K562 (cell line): ENCODE data around the gene DGKB. TPM values are rescaled to one million over a fixed set of nuclear protein-coding genes. Genes with fewer than 3 reads are reported as not detected.

Source experiments
- ATAC-seq: fragments of 200-7000 bp; cut with Tn5 transposase; 3 replicates; pipeline ENCODE4 v1.9.1; 2020; ENCODE audit warnings: moderate library complexity
- BruUV-seq: library from RNA; stranded (reverse); fragments of 400-500 nt; replicated peaks from 2 replicates; lab custom pipeline; 2021; lab: Mats Ljungman, UMichigan
- CTCF ChIA-PET: fragments of 300-600 bp; formaldehyde crosslinking; extraction: SDS; loops from one replicate; lab custom pipeline; 2021; ENCODE audit warnings: low intra/inter-chr PET ratio; lab: Yijun Ruan, JAX
- POLR2A ChIA-PET: fragments of 300-600, 350-650 bp; sonication (Branson Sonifier 250); formaldehyde crosslinking; extraction: SDS; loops from one replicate; lab custom pipeline; 2021; ENCODE audit warnings: antibody characterized with exemption, inconsistent platforms; lab: Yijun Ruan, JAX
- DNase-seq, 4 experiments: peaks; one replicate each; pipeline versions ENCODE4 v3.0.0 to v3.0.0-alpha.2; 2011 to 2018; ENCODE audit warnings: low spot score in 3 of 4, mixed read lengths in 3 of 4; ENCODE audit errors: extremely low read depth in 1 of 4
- FAIRE-seq: peaks from 2 replicates; lab custom pipeline; 2011; peaks lifted over from hg19 to GRCh38; lab: Jason Lieb, UNC
- H2AFZ ChIP-seq: 2 replicates; pipeline ENCODE4 v1.6.0; 2011; ENCODE audit warnings: low read depth, low read length, control low read depth, inconsistent platforms
- H3K27ac ChIP-seq: fragments of 200-600 bp; 3 replicates; pipeline ENCODE4 v1.8.0; 2011; ENCODE audit warnings: low read depth, mild to moderate bottlenecking, control low read depth, inconsistent platforms, low read length, moderate library complexity, mixed read lengths; ENCODE audit errors: extremely low read depth
- H3K27me3 ChIP-seq, 2 experiments: fragments of 300-600 bp in 1 of 2; 2 replicates in 1 of 2; 3 replicates in 1 of 2; pipeline versions ENCODE4 v1.6.0 to v1.8.0; 2011; ENCODE audit warnings: inconsistent platforms in 2 of 2, low read length in 2 of 2, mild to moderate bottlenecking in 1 of 2, mixed read lengths in 1 of 2, moderate library complexity in 1 of 2; ENCODE audit not compliant: control insufficient read depth in 2 of 2, insufficient read depth in 2 of 2
- H3K36me3 ChIP-seq: fragments of 300-600 bp; 3 replicates; pipeline ENCODE4 v1.8.0; 2011; ENCODE audit warnings: mild to moderate bottlenecking, low read length, inconsistent platforms; ENCODE audit not compliant: control insufficient read depth, insufficient read depth
- H3K4me1 ChIP-seq, 2 experiments: fragments of 200-600 bp in 1 of 2; replicated peaks in 1 of 2; 2 replicates in 1 of 2; 3 replicates in 1 of 2; pipeline versions ENCODE4 v1.5.1 to v1.8.0; 2011; ENCODE audit warnings: inconsistent platforms in 2 of 2, low read length in 2 of 2, mild to moderate bottlenecking in 1 of 2, mixed read lengths in 1 of 2, moderate library complexity in 1 of 2; ENCODE audit not compliant: control insufficient read depth in 2 of 2, insufficient read depth in 2 of 2
- H3K4me2 ChIP-seq: 2 replicates; pipeline ENCODE4 v1.6.1; 2011; ENCODE audit warnings: low read length, control low read depth, inconsistent platforms, mixed read lengths; ENCODE audit not compliant: insufficient read depth
- H3K4me3 ChIP-seq: fragments of 200-600 bp; sonication (generic), shearing (Covaris generic); 2 replicates; pipeline ENCODE4 v1.5.1; 2016; ENCODE audit warnings: control low read depth, inconsistent platforms
- H3K79me2 ChIP-seq: fragments of 200-600 bp; 3 replicates; pipeline ENCODE4 v1.8.0; 2011; ENCODE audit warnings: low read length, inconsistent platforms; ENCODE audit not compliant: control insufficient read depth, insufficient read depth
- H3K9ac ChIP-seq, 2 experiments: 2 replicates each; pipeline versions ENCODE4 v1.6.0 to v1.6.1; 2011; ENCODE audit warnings: low read depth in 2 of 2, low read length in 2 of 2, control low read depth in 1 of 2, inconsistent platforms in 1 of 2, mild to moderate bottlenecking in 1 of 2, mixed read lengths in 1 of 2; ENCODE audit not compliant: insufficient read depth in 1 of 2
- H3K9me1 ChIP-seq: one replicate; pipeline ENCODE4 v1.6.0; 2011; ENCODE audit warnings: inconsistent platforms, mild to moderate bottlenecking, low read length, moderate library complexity; ENCODE audit not compliant: control insufficient read depth, insufficient read depth
- H3K9me3 ChIP-seq: replicated peaks from 2 replicates; pipeline ENCODE4 v1.5.1; 2011; ENCODE audit warnings: low read depth, low read length, inconsistent platforms; ENCODE audit not compliant: control insufficient read depth, insufficient read depth
- H4K20me1 ChIP-seq: replicated peaks from 2 replicates; pipeline ENCODE4 v1.6.1; 2011; ENCODE audit warnings: low read length, inconsistent platforms, mixed read lengths; ENCODE audit not compliant: control insufficient read depth, insufficient read depth
- CHD1 ChIP-seq: fragments of 200-600 bp; sonication (generic); IDR thresholded peaks from one replicate; pipeline ENCODE4 v1.6.1; 2012; ENCODE audit warnings: mild to moderate bottlenecking, moderate library complexity, low read length, inconsistent platforms
- FOSL1 ChIP-seq: fragments of 200-800 bp; sonication (Bioruptor generic); conservative IDR thresholded peaks from 2 replicates; pipeline ENCODE4 v1.6.1; 2016; ENCODE audit warnings: missing genetic modification characterization, missing compliant biosample characterization
- IRF2 ChIP-seq: sonication (generic); formaldehyde crosslinking; IDR thresholded peaks from 2 replicates; pipeline ENCODE4 v1.8.1; 2022; ENCODE audit warnings: mild to moderate bottlenecking, missing genetic modification reagents
- KDM2B ChIP-seq: fragments of 250-450 bp; sonication (Bioruptor Pico); IDR thresholded peaks from 2 replicates; pipeline ENCODE4 v1.8.0; 2021; ENCODE audit warnings: mild to moderate bottlenecking, moderate library complexity
- NR2C2 ChIP-seq, 2 experiments: fragments of 200-800 bp in 1 of 2; sonication (Bioruptor generic) in 1 of 2; sonication (generic) in 1 of 2; formaldehyde crosslinking in 1 of 2; IDR thresholded peaks; 2 replicates each; pipeline versions ENCODE4 v1.6.1 to v1.8.0; 2016 to 2022; ENCODE audit warnings: mild to moderate bottlenecking in 1 of 2, missing compliant biosample characterization in 1 of 2, missing genetic modification characterization in 1 of 2, missing genetic modification reagents in 1 of 2
- ZBTB1 ChIP-seq: sonication (generic); formaldehyde crosslinking; IDR thresholded peaks from 2 replicates; pipeline ENCODE4 v1.8.1; 2023; ENCODE audit warnings: missing genetic modification reagents, low read depth, mild to moderate bottlenecking, borderline replicate concordance
- ZNF23 ChIP-seq: fragments of 250-450 bp; sonication (Bioruptor Pico); IDR thresholded peaks from 2 replicates; pipeline ENCODE4 v1.4.0; 2020; ENCODE audit warnings: mild to moderate bottlenecking
- ZNF830 ChIP-seq: fragments of 250-450 bp; sonication (Bioruptor Pico); IDR thresholded peaks from 2 replicates; pipeline ENCODE4 v1.5.0; 2021; ENCODE audit warnings: mild to moderate bottlenecking
- WGBS: fragments of 100-300 bp; shearing (Covaris generic); methylation state at CpG from one replicate; pipeline ENCODE4 v1.1.6; 2016; ENCODE audit warnings: low coverage, mixed read lengths; ENCODE audit not compliant: insufficient coverage; ENCODE audit errors: missing lambda C conversion rate; 5-methylcytosine and 5-hydroxymethylcytosine counted together
- in situ Hi-C: fragments of 300-500 bp; cut with MboI; formaldehyde crosslinking; loops from 4 replicates; pipeline ENCODE4 v1.15.0; 2018; ENCODE audit warnings: inconsistent platforms, mixed read lengths
- intact Hi-C: fragments of 100-400 bp; cut with micrococcal nuclease; formaldehyde crosslinking; loops from 2 replicates; pipeline ENCODE4 v1.14.2; 2022
- polyA plus RNA-seq, 8 experiments: library from polyadenylated mRNA; depleted of rRNA in 4 of 8; stranded (reverse) in 5 of 8; unstranded in 3 of 8; fragments of >200 nt; fragmentation: Nextera tagmentation in 2 of 8; fragmentation: Illumina TruSeq in 1 of 8; extraction: Ambion mirVana in 2 of 8; extraction: Trizol in 1 of 8; gene quantifications; 2 replicates each; pipeline versions ENCODE4 v1.2.1 to v1.2.3, GENCODE V29; 2011 to 2014; ENCODE audit warnings: inconsistent platforms in 1 of 8, missing spikeins in 1 of 8
- total RNA-seq, 7 experiments: library from RNA; depleted of rRNA in 6 of 7; stranded (reverse); fragments of >200 nt in 6 of 7; fragmentation: Illumina TruSeq in 2 of 7; extraction: Trizol in 2 of 7; gene quantifications; 2 replicates each; pipeline versions ENCODE4 v1.2.1 to v1.2.3, GENCODE V29; 2011 to 2021; ENCODE audit warnings: low replicate concordance in 1 of 7

The DGKB gene
- total and polyA plus RNA-seq, 9 of the 15 experiments (the other 6 are each of a cell fraction or from before 2014, with no cell fraction given): 0.01 TPM; not detected in 8

DNA sequence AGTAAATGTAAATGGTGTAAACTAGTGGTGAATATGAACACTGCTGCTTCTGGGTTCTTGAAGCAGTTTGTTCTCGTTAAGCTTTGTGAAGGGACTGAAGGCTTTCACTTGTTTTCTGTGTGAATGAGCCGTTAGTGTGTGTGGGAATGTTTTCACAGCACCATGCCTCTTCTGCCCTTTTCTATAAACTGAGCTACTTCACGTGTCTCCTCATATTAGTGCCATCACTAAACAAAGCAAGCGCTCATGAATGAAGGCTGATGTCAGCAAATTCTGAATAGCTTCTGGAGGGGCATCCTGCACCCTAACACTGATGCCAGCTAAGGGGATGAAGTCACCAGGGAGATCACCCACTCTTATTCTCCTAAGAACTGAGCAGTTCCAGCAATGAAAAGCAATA, 707.5 kb downstream of the DGKB start (continued):
- no peak for TF ChIP-seq KDM2B (CRISPR knock-in tag)
- no peak for TF ChIP-seq ZBTB1 (CRISPR knock-in tag)
- no peak for TF ChIP-seq NR2C2 (CRISPR knock-in tag; IDR thresholded peaks at IDR 0.05)
- TF ChIP-seq NR2C2 (tag; IDR thresholded peaks at IDR 0.05): no peak
- TF ChIP-seq ZNF23 (CRISPR knock-in tag): no peak
- TF ChIP-seq IRF2: no peak
- TF ChIP-seq ZNF830 (CRISPR knock-in tag): no peak

- no peak overlapping the region for H3K27ac ChIP-seq
- H3K36me3 ChIP-seq: no peaks in the 10 kb centered on the region
- no peak for ATAC-seq
- no peak overlapping the region for H3K4me3 ChIP-seq
- no peaks in the 10 kb centered on the region for H3K79me2 ChIP-seq
- WGBS: 2% methylated on average over 4 of the region's 4 CpGs
- H3K4me1 ChIP-seq: no peaks in the 10 kb centered on the region
- DNase-seq: no peak
- in situ Hi-C loops (no loop called here), intact Hi-C loops (no loop called here)
- ChIA-PET POLR2A (no interaction called here), CTCF (no interaction called here)
- no peak for FAIRE-seq
- H3K4me2 ChIP-seq: no peak overlapping the region
- TF ChIP-seq CHD1 (no peak), FOSL1 (tag) (0 out of 2 replicates have a peak, but pooled peaks have one; percentile 31)
- no peaks in the 10 kb centered on the region for H3K9me1 ChIP-seq
- no peaks in the 10 kb centered on the region for H3K9me3 ChIP-seq
- no peak overlapping the region for H2AFZ ChIP-seq
- H4K20me1 ChIP-seq: no peaks in the 10 kb centered on the region
- no peak overlapping the region for H3K9ac ChIP-seq
- BruUV-seq: no TSS peak
- no peaks in the 10 kb centered on the region for H3K27me3 ChIP-seq
Observed at GRCh38 chr7:14191686-14192098, 710.9 kb downstream of the DGKB start.
